K562 (cell line): ENCODE measurements around the gene CCNI. TPM values are rescaled to one million over a fixed set of nuclear protein-coding genes. Genes with fewer than 3 reads are reported as not detected.
A peak's percentile ranks its signal among the peaks of the same experiment; 100 is the strongest.

ENCODE experiments used
- CREB5 ChIP-seq: fragments of 250-450 bp; sonication (Bioruptor Pico); IDR thresholded peaks from 2 replicates; pipeline ENCODE4 v1.5.0; 2020; ENCODE audit warnings: mild to moderate bottlenecking
- CTCFL ChIP-seq: IDR thresholded peaks from 2 replicates; pipeline ENCODE4 v1.6.1; 2011; ENCODE audit warnings: borderline replicate concordance, low read depth, mild to moderate bottlenecking, moderate library complexity, low read length; ENCODE audit not compliant: insufficient read depth, poor library complexity, severe bottlenecking
- ETV5 ChIP-seq: sonication (generic); formaldehyde crosslinking; IDR thresholded peaks from 2 replicates; pipeline ENCODE4 v1.4.0; 2020; ENCODE audit warnings: low read depth, mild to moderate bottlenecking, missing genetic modification reagents
- EWSR1 ChIP-seq: fragments of 450-650 bp; IDR thresholded peaks from 2 replicates; pipeline ENCODE4 v1.6.1; 2018; ENCODE audit warnings: borderline replicate concordance, mild to moderate bottlenecking, low read depth, moderate library complexity; ENCODE audit not compliant: partially characterized antibody
- FOXA3 ChIP-seq, 2 experiments: fragments of 450-650 bp in 1 of 2; sonication (generic) in 1 of 2; formaldehyde crosslinking; IDR thresholded peaks in 1 of 2; conservative IDR thresholded peaks in 1 of 2; 2 replicates each; pipeline versions ENCODE4 v1.4.0 to v1.8.0; 2020 to 2022; ENCODE audit warnings: mild to moderate bottlenecking in 2 of 2, missing genetic modification reagents in 1 of 2
- GATA2 ChIP-seq: sonication (generic); formaldehyde crosslinking; IDR thresholded peaks from 2 replicates; pipeline ENCODE4 v1.4.0; 2020; ENCODE audit warnings: mild to moderate bottlenecking, missing genetic modification reagents
- HMG20B ChIP-seq: fragments of 250-450 bp; sonication (Bioruptor Pico); IDR thresholded peaks from 2 replicates; pipeline ENCODE4 v1.5.0; 2021; ENCODE audit warnings: mild to moderate bottlenecking
- KAT8 ChIP-seq: fragments of 450-650 bp; IDR thresholded peaks from 2 replicates; pipeline ENCODE4 v1.6.1; 2016; ENCODE audit warnings: low read depth, mild to moderate bottlenecking
- NFATC3 ChIP-seq: fragments of 450-650 bp; IDR thresholded peaks from 2 replicates; pipeline ENCODE4 v1.6.1; 2017; ENCODE audit warnings: mild to moderate bottlenecking
- NONO ChIP-seq, 2 experiments: fragments of 200-400 bp in 1 of 2; fragments of 450-650 bp in 1 of 2; formaldehyde crosslinking in 1 of 2; IDR thresholded peaks; 2 replicates each; pipeline ENCODE4 v1.6.1; 2017; ENCODE audit warnings: low read depth in 2 of 2, mild to moderate bottlenecking in 2 of 2, moderate library complexity in 2 of 2, low read length in 1 of 2
- NR2C2 ChIP-seq, 2 experiments: fragments of 200-800 bp in 1 of 2; sonication (Bioruptor generic) in 1 of 2; sonication (generic) in 1 of 2; formaldehyde crosslinking in 1 of 2; IDR thresholded peaks; 2 replicates each; pipeline versions ENCODE4 v1.6.1 to v1.8.0; 2016 to 2022; ENCODE audit warnings: mild to moderate bottlenecking in 1 of 2, missing compliant biosample characterization in 1 of 2, missing genetic modification characterization in 1 of 2, missing genetic modification reagents in 1 of 2
- NRF1 ChIP-seq, 2 experiments: fragments of 450-650 bp; IDR thresholded peaks in 1 of 2; conservative IDR thresholded peaks in 1 of 2; 2 replicates each; pipeline ENCODE4 v1.6.1; 2014; ENCODE audit warnings: mild to moderate bottlenecking in 2 of 2
- RBM39 ChIP-seq: fragments of 200-400 bp; formaldehyde crosslinking; optimal IDR thresholded peaks from 2 replicates; pipeline ENCODE3; 2018; ENCODE audit warnings: low read depth, low read length
- RHOXF2B ChIP-seq: fragments of 250-450 bp; sonication (Bioruptor Pico); conservative IDR thresholded peaks from 2 replicates; pipeline ENCODE4 v1.5.1; 2021
- SRSF1 ChIP-seq: fragments of 200-400 bp; formaldehyde crosslinking; IDR thresholded peaks from 2 replicates; pipeline ENCODE4 v1.6.1; 2017; ENCODE audit warnings: mild to moderate bottlenecking, low read depth, low read length, moderate library complexity
- TFAM ChIP-seq: fragments of 250-450 bp; sonication (Bioruptor Pico); conservative IDR thresholded peaks from 2 replicates; pipeline ENCODE4 v1.5.0; 2021; ENCODE audit warnings: mild to moderate bottlenecking, moderate library complexity
- ZNF282 ChIP-seq: sonication (generic); formaldehyde crosslinking; IDR thresholded peaks from 2 replicates; pipeline ENCODE4 v1.8.1; 2023; ENCODE audit warnings: missing genetic modification reagents
- ZNF41 ChIP-seq: fragments of 250-450 bp; sonication (Bioruptor Pico); conservative IDR thresholded peaks from 2 replicates; pipeline ENCODE4 v1.4.0; 2020; ENCODE audit warnings: mild to moderate bottlenecking
- ZNF77 ChIP-seq: fragments of 250-450 bp; sonication (Bioruptor Pico); IDR thresholded peaks from 2 replicates; pipeline ENCODE4 v1.5.0; 2020
- polyA plus RNA-seq, 8 experiments: library from polyadenylated mRNA; depleted of rRNA in 4 of 8; stranded (reverse) in 5 of 8; unstranded in 3 of 8; fragments of >200 nt; fragmentation: Nextera tagmentation in 2 of 8; fragmentation: Illumina TruSeq in 1 of 8; extraction: Ambion mirVana in 2 of 8; extraction: Trizol in 1 of 8; gene quantifications; 2 replicates each; pipeline versions ENCODE4 v1.2.1 to v1.2.3, GENCODE V29; 2011 to 2014; ENCODE audit warnings: inconsistent platforms in 1 of 8, missing spikeins in 1 of 8
- total RNA-seq, 7 experiments: library from RNA; depleted of rRNA in 6 of 7; stranded (reverse); fragments of >200 nt in 6 of 7; fragmentation: Illumina TruSeq in 2 of 7; extraction: Trizol in 2 of 7; gene quantifications; 2 replicates each; pipeline versions ENCODE4 v1.2.1 to v1.2.3, GENCODE V29; 2011 to 2021; ENCODE audit warnings: low replicate concordance in 1 of 7
- TF ChIP-seq, protein P1 (sequence below): fragments of 450-650 bp; formaldehyde crosslinking; IDR thresholded peaks from 2 replicates; pipeline ENCODE4 v1.4.0; 2020; ENCODE audit warnings: mild to moderate bottlenecking, moderate library complexity

CCNI gene
- total and polyA plus RNA-seq, 9 of the 15 experiments (the other 6 are each of a cell fraction or from before 2014, with no cell fraction given) = 43.3 to 159 (median 98.5) TPM

- TF ChIP-seq CTCFL (no peak), ETV5 (peak; percentile 85), NR2C2 (CRISPR knock-in tag; IDR thresholded peaks at IDR 0.05) (peak; percentile 78; the same call in 1 of the 2 replicates), NR2C2 (tag; IDR thresholded peaks at IDR 0.05) (peak; percentile 83), ZNF282 (CRISPR knock-in tag) (no peak), CREB5 (CRISPR knock-in tag) (0 out of 2 replicates have a peak, but pooled peaks have one; percentile 57), RHOXF2B (CRISPR knock-in tag) (0 out of 2 replicates have a peak, but pooled peaks have one; percentile 74), GATA2 (no peak), ZNF77 (CRISPR knock-in tag) (no peak), NRF1 (conservative IDR thresholded peaks at IDR 0.05 in 1 of 2, IDR thresholded peaks at IDR 0.05 in 1 of 2) (peak; percentile 99), RBM39 (peak; percentile 97), NFATC3 (peak; percentile 75; the same call in 1 of the 2 replicates), FOXA3 (CRISPR knock-in tag; conservative IDR thresholded peaks at IDR 0.05 in 1 of 2, IDR thresholded peaks at IDR 0.05 in 1 of 2) (0 out of 4 replicates have a peak, but pooled peaks have one; percentile 6 to 9), ZNF41 (CRISPR knock-in tag) (peak; percentile 30; the same call in 1 of the 2 replicates), NONO (IDR thresholded peaks at IDR 0.05; ENCODE audit: low read depth in 2 of 2, low read length in 1 of 2) (peak in 1 of 2 experiments; percentile 81; a peak in 1 of 4 replicates), EWSR1 (no peak), HMG20B (CRISPR knock-in tag) (no peak), SRSF1 (no peak), KAT8 (no peak), TFAM (CRISPR knock-in tag) (no peak)
- TF ChIP-seq, protein P1, sequence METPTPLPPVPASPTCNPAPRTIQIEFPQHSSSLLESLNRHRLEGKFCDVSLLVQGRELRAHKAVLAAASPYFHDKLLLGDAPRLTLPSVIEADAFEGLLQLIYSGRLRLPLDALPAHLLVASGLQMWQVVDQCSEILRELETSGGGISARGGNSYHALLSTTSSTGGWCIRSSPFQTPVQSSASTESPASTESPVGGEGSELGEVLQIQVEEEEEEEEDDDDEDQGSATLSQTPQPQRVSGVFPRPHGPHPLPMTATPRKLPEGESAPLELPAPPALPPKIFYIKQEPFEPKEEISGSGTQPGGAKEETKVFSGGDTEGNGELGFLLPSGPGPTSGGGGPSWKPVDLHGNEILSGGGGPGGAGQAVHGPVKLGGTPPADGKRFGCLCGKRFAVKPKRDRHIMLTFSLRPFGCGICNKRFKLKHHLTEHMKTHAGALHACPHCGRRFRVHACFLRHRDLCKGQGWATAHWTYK = peak; percentile 79; the same call in 1 of the 2 replicates
Measured at GRCh38 chr4:77075869-77076799, at the start of gene CCNI (continued).
